Measurements from ENCODE around the gene SNCAIP. TPM values are rescaled to one million over a fixed set of nuclear protein-coding genes. Genes with fewer than 3 reads are reported as not detected.

SNCAIP gene
- total and polyA plus RNA-seq, 2 donors (not counting 1 experiment from before 2014, with no cell fraction given) = 1.3 to 4.1 TPM

- no peaks in the 10 kb centered on the region for H4K20me1 ChIP-seq (ENCODE audit: control insufficient read depth, extremely low read depth, insufficient read depth, low read length)
- no peaks in the 10 kb centered on the region for H3K9me3 ChIP-seq (ENCODE audit: control insufficient read depth, insufficient read depth, low read depth, low read length)
- no peak overlapping the region for H3K4me2 ChIP-seq (ENCODE audit: extremely low read depth, insufficient read depth, low read length)
- no peak overlapping the region for H2AFZ ChIP-seq (ENCODE audit: low read length)
- H3K4me3 ChIP-seq (replicated peaks in 1 of 4; ENCODE audit: control extremely low read depth in 1 of 4, insufficient read depth in 1 of 4, low read depth in 3 of 4, low read length in 4 of 4) = no peak overlapping the region
- no peak for TF ChIP-seq CTCF (conservative IDR thresholded peaks at IDR 0.05 in 1 of 2, IDR thresholded peaks at IDR 0.05 in 1 of 2; ENCODE audit: low read depth in 1 of 2, low read length in 2 of 2)
- TF ChIP-seq EZH2 (IDR thresholded peaks at IDR 0.05; ENCODE audit: low read length, missing control alignments) = no peak
- H3K9ac ChIP-seq (ENCODE audit: insufficient read depth, low read length) = no peak overlapping the region
- H3K4me1 ChIP-seq (ENCODE audit: control insufficient read depth, extremely low read depth, insufficient read depth, low read length) = no peaks in the 10 kb centered on the region
- no peak for DNase-seq (ENCODE audit: low read depth in 2 of 2)
- H3K36me3 ChIP-seq (ENCODE audit: control insufficient read depth, insufficient read depth, low read length) = no peaks in the 10 kb centered on the region
- H3K79me2 ChIP-seq (ENCODE audit: control insufficient read depth, insufficient read depth, low read length) = no peaks in the 10 kb centered on the region
- H3K27ac ChIP-seq (ENCODE audit: insufficient read depth, low read length) = no peak overlapping the region
- H3K27me3 ChIP-seq (ENCODE audit: control insufficient read depth, insufficient read depth, low read length) = no peaks in the 10 kb centered on the region
Measured at GRCh38 chr5:122392224-122392623, 80.2 kb downstream of the SNCAIP start.

- Histone ChIP-seq H3K27ac (ENCODE audit: insufficient read depth, low read length) (no peak overlapping the region), H3K4me2 (ENCODE audit: extremely low read depth, insufficient read depth, low read length) (no peak overlapping the region), H3K4me1 (ENCODE audit: control insufficient read depth, extremely low read depth, insufficient read depth, low read length) (no peaks in the 10 kb centered on the region), H3K27me3 (ENCODE audit: control insufficient read depth, insufficient read depth, low read length) (no peaks in the 10 kb centered on the region), H2AFZ (ENCODE audit: low read length) (no peak overlapping the region), H3K79me2 (ENCODE audit: control insufficient read depth, insufficient read depth, low read length) (no peaks in the 10 kb centered on the region), H3K9me3 (ENCODE audit: control insufficient read depth, insufficient read depth, low read depth, low read length) (no peaks in the 10 kb centered on the region), H3K9ac (ENCODE audit: insufficient read depth, low read length) (no peak overlapping the region), H3K36me3 (ENCODE audit: control insufficient read depth, insufficient read depth, low read length) (no peaks in the 10 kb centered on the region), H4K20me1 (ENCODE audit: control insufficient read depth, extremely low read depth, insufficient read depth, low read length) (no peaks in the 10 kb centered on the region), H3K4me3 (replicated peaks in 1 of 4; ENCODE audit: control extremely low read depth in 1 of 4, insufficient read depth in 1 of 4, low read depth in 3 of 4, low read length in 4 of 4) (no peak overlapping the region)
- peak in 1 of 2 donors; percentile 95 for DNase-seq (ENCODE audit: low read depth in 2 of 2)
- TF ChIP-seq EZH2 (IDR thresholded peaks at IDR 0.05; ENCODE audit: low read length, missing control alignments) (no peak), CTCF (conservative IDR thresholded peaks at IDR 0.05 in 1 of 2, IDR thresholded peaks at IDR 0.05 in 1 of 2; ENCODE audit: low read depth in 1 of 2, low read length in 2 of 2) (no peak)
Measured at GRCh38 chr5:122392824-122393223, 80.8 kb downstream of the SNCAIP start.

- DNase-seq (ENCODE audit: low read depth in 2 of 2) = peak in 1 of 2 donors; percentile 67
- H3K4me1 ChIP-seq (ENCODE audit: control insufficient read depth, extremely low read depth, insufficient read depth, low read length) = no peaks in the 10 kb centered on the region
- H3K27ac ChIP-seq (ENCODE audit: insufficient read depth, low read length) = no peak overlapping the region
- H2AFZ ChIP-seq (ENCODE audit: low read length) = no peak overlapping the region
- no peaks in the 10 kb centered on the region for H4K20me1 ChIP-seq (ENCODE audit: control insufficient read depth, extremely low read depth, insufficient read depth, low read length)
- no peak overlapping the region for H3K9ac ChIP-seq (ENCODE audit: insufficient read depth, low read length)
- no peak overlapping the region for H3K4me2 ChIP-seq (ENCODE audit: extremely low read depth, insufficient read depth, low read length)
- TF ChIP-seq CTCF (conservative IDR thresholded peaks at IDR 0.05 in 1 of 2, IDR thresholded peaks at IDR 0.05 in 1 of 2; ENCODE audit: low read depth in 1 of 2, low read length in 2 of 2) = no peak
- no peak for TF ChIP-seq EZH2 (IDR thresholded peaks at IDR 0.05; ENCODE audit: low read length, missing control alignments)
- no peaks in the 10 kb centered on the region for H3K36me3 ChIP-seq (ENCODE audit: control insufficient read depth, insufficient read depth, low read length)
- no peaks in the 10 kb centered on the region for H3K27me3 ChIP-seq (ENCODE audit: control insufficient read depth, insufficient read depth, low read length)
- no peaks in the 10 kb centered on the region for H3K79me2 ChIP-seq (ENCODE audit: control insufficient read depth, insufficient read depth, low read length)
- no peak overlapping the region for H3K4me3 ChIP-seq (replicated peaks in 1 of 4; ENCODE audit: control extremely low read depth in 1 of 4, insufficient read depth in 1 of 4, low read depth in 3 of 4, low read length in 4 of 4)
- H3K9me3 ChIP-seq (ENCODE audit: control insufficient read depth, insufficient read depth, low read depth, low read length) = no peaks in the 10 kb centered on the region
Measured at GRCh38 chr5:122394284-122394930, 82.4 kb downstream of the SNCAIP start.

All from fibroblast of lung (primary cell).